Hepatic stellate cell (primary cell): Measurements from ENCODE around the gene MSANTD1.

ENCODE experiments used
- DNase-seq: peaks from one replicate; pipeline ENCODE4 v3.0.0; 2011; ENCODE audit warnings: low spot score

MSANTD1 gene

DNA sequence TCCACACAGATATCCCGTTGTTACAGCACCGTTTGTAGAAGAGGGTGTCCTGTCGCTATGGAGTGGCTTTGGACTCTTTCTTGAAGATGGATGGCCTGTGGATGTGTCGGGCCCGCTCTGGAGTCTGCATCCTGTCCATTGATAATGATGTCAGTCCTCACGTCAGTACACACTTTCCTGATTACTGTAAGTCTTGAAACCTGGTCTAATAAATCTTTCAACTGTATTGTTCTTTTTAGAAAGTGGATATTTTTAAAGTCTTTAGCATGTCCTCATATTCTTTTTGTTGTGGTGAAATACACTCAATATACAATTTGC is 14.9 kb downstream of the MSANTD1 start:
- DNase-seq: no peak

DNA sequence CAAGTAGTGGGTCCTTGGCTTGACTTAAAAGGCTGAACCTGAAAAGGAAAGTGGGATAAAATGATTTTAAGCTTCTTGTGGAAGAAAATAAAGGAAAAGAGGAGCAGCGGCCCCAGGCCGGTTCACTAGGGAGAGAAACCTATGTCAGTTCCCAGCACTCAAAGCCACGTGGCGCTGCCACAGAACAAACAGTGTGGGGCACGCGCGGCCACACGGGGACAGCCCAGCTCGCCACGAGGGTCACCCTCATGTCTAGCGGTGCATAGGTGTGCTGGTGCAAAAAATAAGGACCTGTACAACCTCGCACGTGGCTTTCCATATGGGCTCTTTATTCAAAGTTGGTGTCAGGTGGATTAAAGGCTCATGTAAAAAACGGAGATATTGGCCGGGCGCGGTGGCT is 17.1 kb downstream of the MSANTD1 start:
- DNase-seq: no peak

DNA sequence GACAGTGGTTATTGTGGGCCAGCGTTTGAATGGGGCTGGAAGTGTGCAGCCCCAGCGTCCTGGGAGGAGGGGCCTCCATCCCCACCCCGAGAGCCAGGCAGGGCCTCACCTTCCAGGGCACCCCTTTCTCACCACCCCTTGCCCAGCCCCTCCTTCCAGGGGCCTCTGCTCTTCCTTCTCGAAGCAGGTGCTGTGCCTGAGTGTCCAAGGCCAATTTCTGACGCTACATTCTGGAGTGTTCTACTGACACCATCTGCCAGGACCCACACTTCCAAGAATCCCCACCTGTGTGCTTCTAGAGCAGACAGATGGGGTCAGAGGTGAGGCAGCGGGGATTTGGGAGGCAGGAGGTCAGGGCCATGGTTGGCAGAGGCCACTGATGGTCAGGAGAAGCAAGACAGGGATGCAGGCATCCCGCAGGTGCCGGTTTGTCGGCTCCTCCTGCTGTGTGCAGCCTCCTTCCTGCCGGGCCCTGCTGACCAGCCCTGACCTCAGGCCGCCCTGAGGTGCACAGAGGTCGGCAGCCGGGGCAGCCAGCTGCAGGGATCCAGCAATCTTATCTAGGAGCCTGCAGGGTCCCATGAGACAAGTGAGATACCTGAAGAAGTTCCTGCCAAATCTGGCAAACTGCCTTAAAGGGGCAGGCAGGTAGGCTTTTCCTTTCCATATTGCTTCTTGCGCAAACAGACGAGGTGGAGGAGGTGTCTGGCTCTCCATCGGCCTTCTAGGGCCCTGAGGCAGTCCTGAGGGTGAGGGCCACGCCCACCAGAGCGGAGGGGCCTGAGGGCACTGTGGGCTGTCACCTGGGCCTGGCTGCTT is 18.8 kb downstream of the MSANTD1 start:
- DNase-seq: no peak

DNA sequence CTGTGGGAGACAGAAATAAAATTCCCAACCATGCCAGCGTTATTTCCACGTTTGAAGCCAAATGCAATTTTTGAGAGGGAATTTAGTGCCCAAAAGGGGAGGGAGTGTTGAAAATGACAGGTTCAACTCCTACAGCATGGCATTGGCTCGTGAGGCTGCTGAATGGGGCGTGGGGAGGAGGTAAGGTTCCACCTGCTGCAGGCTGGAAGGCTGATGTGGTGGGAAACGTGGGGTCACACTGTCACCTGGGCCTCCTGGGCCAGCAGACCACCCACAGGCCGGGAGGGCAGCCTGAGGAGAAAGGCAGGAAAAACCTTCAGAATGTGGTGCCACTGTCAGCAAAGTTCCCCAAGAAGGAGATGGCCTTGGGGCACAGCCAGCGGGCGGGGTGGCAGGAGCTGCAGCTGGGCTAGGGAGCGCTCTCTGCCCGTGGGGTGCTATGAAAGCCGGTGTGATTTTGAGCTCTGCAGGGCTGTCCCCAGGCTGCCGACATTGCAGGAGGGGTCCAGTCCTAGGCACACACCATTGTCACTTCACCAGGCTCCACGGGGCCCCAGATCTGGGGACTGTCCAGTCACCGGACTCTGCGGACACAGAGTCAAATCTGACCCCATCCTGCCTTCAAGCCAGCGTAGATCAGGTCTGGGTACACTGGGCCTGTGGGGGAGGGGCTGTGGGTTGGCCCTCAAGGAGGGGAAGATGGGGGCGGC is 19.6 kb downstream of the MSANTD1 start:
- DNase-seq: no peak

DNA sequence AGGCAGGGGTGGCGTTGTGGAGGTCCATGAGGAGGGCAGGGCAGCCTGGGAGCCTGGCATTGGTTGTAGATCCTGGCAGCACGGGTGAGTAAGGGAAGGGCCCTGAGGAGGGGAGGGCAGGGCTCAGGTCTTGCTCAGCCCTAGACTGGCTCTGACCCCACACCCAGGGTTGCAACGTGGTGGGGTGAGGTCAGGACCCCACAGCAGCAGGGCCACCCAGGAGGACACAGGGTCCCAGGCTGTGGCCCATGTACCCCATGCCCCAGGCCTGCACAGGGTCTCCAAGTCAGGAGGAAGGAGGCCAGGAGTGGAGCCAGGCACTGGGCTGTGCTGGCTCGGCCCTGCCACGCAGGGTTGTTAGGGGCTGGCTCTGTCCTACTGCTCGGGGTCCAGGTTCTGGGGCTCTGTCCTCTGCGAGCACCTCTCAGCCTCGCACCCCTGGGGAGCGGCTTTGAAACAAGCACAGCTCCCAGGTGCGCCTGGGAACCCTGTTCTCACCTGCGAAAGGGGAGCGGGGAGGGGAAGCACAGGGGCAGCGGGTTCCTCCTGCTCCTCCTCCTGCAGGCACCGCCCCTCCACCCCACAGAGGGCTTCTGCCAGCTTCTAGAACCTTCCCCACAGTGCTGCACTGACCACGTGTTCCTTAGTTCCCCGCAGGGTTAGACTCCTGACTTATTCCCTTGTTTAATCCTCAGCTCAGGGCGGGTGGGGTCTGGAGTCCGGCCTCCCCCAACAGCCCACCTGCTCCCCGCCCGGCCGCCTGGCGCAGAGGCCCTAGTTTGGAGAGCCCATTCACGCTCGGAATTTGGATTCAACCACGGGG is 20.4 kb downstream of the MSANTD1 start:
- DNase-seq: no peak

DNA sequence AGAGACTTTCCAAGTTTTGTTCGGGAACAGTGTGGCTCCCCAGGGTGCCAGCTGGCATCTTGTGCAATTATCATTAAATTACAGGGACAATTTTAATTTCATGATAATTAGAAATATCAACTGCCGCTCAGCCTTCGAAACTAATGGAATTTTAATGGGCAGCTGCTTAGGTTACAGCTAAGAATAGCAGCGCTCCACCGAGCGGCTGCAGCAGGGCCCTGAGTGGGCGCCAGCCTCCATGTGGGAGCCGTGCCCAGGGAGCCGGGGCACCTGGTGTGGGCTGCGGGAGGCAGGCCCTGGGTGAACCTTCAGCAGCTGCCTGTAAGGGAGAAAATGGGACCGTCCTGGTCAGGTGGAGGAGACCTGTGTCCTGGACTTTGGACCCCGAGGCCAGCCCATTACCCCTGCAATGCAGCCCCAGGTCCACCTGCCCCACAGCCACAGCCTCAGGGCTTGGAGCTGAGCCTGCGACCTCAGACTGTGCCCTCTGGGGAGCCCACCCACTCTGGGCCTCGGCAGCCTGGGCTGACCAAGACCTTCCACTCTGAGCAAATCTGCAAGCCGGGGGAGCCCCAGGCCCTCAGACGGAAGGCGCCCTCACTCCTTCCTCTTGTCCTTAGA is 21.1 kb downstream of the MSANTD1 start:
- DNase-seq: no peak

DNA sequence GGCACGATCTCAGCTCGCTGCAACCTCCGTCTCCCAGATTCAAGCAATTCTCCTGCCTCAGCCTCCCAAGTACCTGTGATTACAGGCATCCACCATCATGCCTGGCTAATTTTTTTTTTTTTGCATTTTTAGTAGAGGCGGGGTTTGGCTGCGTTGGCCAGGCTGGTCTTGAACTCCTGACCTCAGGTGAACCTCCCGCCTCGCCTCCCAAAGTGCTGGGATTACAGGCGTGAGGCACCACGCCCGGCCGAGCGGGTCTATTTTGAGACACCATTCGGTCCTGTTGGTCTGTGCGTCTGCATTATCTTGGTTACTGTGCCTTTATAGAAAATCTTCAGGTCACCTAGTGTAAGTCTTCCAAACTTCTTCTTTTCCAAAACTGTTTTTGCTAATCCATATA is 22.2 kb downstream of the MSANTD1 start:
- no peak for DNase-seq

DNA sequence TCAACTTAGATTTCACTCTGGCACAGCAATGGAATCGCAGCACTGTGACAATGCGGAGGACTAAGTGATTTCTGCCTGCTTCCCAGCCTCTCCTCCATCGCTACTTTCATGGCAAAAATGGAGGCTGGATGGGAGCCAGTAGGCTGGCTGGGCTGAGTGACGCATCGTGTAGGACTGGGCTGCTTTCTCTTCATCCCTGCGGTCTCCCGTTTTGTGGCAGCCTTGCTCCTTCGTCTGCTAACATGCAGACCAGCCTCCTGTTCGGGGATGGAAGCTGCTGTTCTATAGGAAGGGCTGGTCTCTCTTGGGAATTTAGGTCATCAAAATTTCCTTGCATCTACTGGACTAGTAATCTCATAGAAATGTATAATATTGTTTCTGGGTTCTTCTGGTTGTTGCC is 28.0 kb downstream of the MSANTD1 start:
- DNase-seq: peak; percentile 87

DNA sequence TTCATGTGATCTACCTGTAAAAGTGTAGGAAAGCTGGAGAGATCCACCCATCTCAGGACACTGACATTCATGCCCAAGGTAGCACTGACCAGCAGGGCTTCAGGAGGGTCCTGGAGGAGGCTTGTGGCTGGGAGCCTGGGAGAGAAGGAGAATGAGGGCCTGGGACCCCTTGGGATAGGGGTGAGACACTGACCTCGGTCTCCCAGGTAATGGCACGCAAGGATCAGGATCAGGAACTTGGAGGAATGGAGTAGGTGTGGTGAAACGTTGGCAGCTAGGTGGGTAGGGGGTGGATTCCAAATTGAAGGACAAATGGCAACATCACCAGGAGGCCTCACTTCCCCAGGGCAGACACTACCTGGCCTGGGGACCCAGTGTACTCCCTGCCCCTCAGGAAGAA is 31.5 kb downstream of the MSANTD1 start:
- no peak for DNase-seq

DNA sequence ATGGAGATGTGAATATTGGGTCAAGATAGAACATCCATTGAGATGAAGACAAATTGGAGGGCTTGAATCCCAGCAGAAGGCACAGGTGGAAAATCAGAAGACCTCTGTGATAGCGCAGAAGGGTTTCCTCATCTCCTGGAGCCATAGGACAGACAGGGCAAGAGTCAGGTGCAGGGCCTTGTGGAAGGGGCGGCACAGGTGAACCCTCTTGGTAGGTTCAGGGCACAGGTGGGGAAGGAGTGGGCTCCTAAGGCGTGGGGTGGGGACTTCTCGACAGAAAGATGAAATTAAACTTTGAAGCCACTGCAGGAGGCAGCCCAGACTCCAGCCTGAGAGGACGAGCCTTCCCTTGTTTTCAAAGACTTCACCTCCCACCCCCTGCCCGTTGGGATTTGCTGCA is 34.5 kb downstream of the MSANTD1 start:
- DNase-seq: no peak

DNA sequence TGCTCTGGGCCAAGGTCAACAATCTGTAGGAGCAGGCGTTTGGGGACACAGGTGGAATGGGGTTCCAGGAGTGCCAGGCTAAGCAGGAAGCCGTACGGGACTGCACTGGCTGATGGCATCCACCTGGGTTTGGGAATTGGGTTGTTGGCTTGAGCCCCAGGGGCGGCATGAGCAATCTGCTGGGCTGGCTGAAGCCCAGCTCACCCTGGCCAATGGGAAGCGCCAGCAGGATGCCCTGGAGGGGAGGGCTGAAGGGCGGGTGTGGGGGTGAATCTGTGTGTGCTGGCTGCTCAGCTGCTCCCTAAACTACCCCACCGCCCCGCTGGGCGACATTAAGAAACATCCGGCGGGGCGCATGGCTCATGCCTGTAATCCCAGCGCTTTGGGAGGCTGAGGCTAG is 35.0 kb downstream of the MSANTD1 start:
- no peak for DNase-seq

DNA sequence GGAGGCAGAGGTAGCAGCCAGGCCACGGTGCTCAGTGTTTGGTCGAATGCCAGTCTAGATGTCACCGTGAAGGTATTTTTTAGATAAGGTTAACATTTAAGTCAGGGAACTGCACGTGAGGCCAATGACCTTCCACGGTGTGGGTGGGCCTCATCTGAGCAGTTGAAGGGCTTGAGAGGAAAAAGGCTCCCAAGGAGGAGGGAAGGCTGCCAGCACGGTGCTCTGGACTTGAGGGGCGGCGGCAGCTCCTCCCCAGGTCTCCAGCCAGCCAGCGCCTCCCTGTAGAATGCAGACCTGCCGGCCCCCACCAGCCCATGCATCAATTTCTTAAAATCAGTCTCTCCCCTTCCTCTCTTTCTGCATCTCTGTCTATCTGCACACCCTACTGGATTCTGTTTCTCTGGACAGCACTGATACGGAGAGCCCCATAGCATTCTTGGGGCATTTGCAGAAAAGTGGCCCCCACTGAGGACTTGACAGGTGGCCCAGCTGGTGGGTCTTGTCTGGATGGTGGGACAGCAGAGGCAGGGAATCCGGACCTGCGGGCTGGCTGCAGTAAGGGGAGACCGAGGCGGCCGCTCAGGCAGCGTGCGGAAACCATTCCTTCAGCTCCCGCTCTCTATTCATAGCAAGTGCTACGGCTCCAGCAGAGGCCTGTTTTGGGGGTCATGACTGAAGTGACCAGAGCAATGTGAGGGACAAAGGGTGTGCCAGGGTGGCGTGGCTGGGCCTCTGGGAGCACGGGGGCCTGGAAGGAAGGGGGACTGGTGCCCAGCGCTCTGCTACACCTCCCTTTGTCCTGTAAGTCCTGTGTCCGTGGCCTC is 36.0 kb downstream of the MSANTD1 start:
- no peak for DNase-seq

DNA sequence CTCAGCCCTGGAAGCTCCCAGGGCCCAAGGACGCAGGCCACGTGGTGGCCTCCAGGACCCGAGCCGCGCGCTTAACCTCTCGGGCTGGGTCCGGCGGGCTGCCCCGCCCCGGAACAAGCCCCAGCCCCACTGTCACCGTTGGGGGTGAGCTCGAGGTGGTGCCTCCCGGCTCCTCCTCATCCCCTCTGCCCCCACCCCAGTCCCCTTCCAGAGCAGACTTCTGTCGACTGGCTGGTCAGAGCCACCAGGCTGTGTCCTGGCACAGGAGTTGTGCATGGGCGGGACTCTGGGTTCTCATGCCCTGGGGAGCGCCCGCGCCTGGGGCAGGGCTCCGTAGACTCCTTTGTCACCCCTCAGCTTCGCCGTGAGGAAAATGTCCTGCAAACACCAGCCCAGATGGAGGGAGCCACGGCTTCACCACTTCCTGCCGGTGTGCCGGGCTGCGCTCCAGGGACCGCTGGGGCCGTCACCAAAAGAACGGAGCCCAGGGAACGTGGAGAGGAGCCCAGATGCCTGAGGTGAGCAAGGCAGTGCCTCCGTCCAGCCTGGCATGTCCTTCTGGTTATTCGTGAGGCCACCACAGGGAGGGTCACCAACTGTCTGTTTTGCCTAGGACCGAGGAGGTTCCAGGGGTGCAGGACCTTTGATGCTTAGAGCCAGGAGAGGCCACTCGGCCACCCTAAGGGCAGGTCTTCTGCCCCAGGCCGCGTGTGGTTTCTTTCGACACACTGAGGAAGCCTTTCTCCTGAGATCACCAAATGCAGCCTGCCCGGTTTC is 36.8 kb downstream of the MSANTD1 start:
- no peak for DNase-seq

DNA sequence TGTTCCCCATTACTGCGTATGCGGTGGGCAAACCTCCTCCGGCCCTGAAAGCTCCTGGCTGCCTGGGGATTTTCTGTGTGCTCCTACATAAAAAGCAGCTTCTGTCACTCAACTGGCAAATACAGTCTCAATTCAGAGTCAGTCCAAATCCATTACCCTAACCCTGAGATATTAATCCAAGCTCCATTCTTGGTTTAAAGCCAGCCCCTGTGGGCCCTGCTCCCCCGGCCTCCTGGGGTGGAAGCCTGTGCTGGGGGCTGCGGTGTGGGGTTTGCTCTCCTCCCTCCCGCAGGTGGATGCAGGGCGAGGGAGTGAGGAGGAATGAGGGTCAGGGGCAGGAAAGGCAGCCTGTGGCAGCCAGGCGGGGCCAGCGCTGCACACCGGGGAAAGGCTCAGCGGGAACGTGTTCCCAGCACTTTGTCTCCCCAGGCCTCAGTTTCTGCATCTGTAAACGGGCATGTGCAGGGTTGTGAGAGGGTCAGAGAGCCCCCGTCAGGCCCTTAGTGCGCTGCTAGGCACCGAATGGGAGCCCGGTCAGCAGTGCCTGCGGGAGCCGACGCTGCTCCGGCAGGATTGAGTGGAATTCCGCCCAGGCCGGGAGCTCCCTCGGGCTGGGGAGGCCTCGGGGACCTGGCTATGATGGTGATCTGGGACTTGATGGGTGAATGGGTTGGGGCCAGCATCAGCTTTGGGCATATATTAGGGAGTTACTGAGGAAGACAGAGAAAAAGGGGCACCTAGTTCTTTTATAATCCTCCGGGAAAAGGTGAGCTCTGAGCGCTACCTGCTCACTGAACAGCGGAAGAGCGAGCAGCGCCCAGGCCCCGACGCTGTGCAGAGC is 37.6 kb downstream of the MSANTD1 start:
- DNase-seq: no peak

DNA sequence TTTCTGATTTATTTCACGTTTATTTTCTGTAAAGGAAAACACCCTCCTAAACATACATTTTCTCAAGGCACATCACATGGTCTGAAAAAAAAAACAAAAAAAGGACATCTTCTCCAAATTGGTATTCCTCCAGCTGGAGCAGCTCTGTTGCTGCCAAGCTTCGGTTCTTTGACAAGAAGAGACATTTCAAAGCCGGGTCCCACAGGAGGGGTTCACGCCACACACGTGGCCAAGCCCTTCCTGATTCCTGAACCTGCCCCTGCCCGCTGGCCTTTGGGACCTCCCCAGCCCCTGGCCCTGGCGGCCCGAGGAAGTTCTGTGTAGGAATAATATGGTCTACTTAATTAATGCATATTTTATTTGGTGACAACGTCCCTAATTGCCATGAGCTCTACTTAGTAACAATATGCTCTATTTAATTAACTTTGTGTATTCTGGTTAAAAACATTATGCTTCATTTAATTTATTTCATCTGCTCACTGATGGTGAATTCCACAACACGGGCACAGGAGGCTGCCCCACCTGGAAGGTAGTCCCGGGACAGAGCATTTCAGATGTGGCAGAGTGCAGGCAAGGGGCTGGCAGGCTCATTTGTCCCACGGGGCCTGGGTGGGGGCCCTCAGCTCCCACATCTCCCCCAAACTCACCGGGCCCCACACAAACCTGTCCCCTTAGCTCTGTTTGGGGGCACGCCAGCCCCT is 38.5 kb downstream of the MSANTD1 start:
- no peak for DNase-seq

DNA sequence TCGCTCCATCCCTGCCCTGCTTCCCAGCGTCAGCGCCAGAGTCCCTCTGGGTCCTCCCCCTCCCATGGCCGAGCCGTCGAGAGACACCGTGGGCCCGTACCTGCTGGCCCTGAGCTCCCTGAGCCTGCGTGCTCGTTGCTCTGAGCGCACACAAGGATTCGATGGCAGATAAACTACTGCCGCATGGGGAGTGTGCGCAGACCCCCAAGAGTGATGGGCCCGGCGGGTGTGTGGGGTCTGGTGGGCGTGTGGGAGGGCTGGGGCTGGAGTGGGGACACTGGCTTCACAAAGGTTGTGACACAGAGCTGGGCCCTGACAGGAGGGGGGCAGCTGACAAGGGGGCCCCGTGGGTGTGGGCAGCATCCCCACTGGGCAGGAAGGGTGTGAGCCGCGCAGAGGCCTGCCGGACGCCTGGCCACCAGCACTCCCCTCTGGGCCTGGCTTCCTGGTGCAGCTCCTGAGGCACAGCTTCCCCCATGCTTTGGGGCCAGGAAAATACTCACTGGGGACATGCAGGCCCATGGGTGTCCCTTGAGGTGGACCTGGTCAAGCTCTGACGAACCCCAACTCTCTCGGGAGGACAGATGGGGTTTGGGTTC is 39.1 kb downstream of the MSANTD1 start:
- no peak for DNase-seq

DNA sequence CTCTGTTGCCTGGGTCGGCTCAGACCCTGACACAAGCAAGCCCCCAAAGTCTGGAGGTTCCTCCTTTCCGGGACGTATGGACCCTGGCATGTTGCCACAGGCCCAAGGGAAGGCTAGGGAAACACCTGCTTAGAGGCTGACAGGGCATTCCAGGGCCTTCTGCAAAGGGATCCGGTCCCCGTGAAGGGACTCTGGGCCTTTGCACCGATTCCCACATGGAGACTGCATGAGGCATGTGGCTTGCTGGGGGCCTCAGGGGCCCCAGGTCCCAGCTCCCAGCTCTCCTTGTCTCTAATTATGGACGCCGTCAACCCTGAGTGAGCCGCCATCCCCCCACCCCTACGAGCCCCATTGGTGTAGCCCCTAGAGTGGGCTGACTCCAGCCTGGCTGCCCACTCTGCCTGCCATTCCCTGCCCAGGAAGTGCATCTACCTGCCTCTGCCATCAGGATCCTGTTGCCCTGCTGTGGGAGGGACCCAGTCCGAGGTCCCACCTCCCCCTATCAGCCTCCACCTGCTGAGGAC is 39.7 kb downstream of the MSANTD1 start:
- DNase-seq: no peak

DNA sequence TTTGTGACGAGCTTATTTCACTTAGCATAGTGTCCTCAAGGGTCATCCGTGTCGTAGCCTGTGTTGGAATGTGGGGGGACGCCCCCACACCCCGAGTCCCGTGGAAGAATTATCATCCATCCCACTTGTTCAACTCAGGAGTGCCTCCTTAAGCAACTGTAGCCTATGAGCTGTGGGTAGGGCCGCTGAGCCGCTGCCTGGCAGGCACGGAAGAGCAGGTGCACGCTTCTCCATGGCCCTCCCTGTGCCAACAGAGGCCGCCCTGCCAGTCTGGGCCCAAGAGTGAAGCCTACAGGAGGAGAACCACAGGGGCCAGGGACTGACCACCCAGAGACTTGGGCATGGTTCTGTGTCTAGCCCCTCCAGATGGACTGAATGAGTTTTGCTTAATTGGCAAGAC is 41.5 kb downstream of the MSANTD1 start:
- no peak for DNase-seq

DNA sequence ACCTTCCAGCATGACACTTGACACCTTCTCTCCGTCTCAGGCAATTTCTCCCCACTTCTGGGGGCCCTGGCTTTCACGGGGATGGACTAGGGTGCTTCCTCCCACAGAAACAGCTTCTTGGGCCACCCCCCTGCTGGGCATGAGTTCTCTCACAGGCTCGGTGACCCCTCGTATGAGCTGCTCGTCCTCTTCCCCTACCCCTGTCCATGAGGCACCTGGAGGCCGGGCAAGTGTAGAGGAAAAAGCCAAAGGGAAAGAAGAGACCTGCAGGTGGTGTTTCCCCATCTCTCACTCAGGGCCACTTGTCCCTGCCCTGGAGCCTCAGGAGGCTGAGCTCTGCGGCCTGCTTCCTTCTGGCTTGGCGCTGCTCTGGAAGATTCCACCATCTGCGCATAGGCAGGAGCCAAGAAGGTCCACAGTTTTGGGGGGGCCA is 41.9 kb downstream of the MSANTD1 start:
- DNase-seq: no peak
